BJ (cell line): ENCODE measurements around the gene ZDHHC14. TPM values are rescaled to one million over a fixed set of nuclear protein-coding genes. Genes with fewer than 3 reads are reported as not detected.

ENCODE experiments used
- CTCF ChIA-PET: fragments of 350-600 bp; formaldehyde crosslinking; extraction: SDS; loops from one replicate; lab custom pipeline; 2021; ENCODE audit warnings: antibody characterized with exemption, inconsistent platforms; lab: Yijun Ruan, JAX
- POLR2A ChIA-PET: fragments of 300-600 bp; sonication (Branson Sonifier 250); formaldehyde crosslinking; extraction: SDS; loops from one replicate; lab custom pipeline; 2021; ENCODE audit warnings: antibody characterized with exemption; lab: Charles Lee
- DNase-seq: peaks from one replicate; pipeline ENCODE4 v3.0.0-alpha.2; 2011; ENCODE audit warnings: low read depth
- H3K27me3 ChIP-seq: 2 replicates; pipeline ENCODE4 v1.6.0; 2011; ENCODE audit warnings: low read length; ENCODE audit not compliant: control insufficient read depth, insufficient read depth
- H3K36me3 ChIP-seq: 2 replicates; pipeline ENCODE4 v1.5.1; 2011; ENCODE audit warnings: low read length; ENCODE audit not compliant: control insufficient read depth, insufficient read depth
- H3K4me3 ChIP-seq: 2 replicates; pipeline ENCODE4 v1.5.1; 2011; ENCODE audit warnings: low read depth, mild to moderate bottlenecking, control low read depth, low read length
- CTCF ChIP-seq: IDR thresholded peaks from 2 replicates; pipeline ENCODE4 v1.5.1; 2011; ENCODE audit warnings: low read depth, mild to moderate bottlenecking, control low read depth, inconsistent platforms, low read length, moderate library complexity; ENCODE audit not compliant: insufficient read depth
- polyA plus RNA-seq: library from polyadenylated mRNA; depleted of rRNA; stranded (reverse); fragments of >200 nt; gene quantifications from 2 replicates; pipeline ENCODE4 v1.2.3, GENCODE V29; 2011

ZDHHC14 gene
- polyA plus RNA-seq, 1 experiment, result 3.6 TPM

GRCh38 chr6:157669323-157669722, 288.3 kb downstream of the ZDHHC14 start:
- no peak for TF ChIP-seq CTCF
- H3K36me3 ChIP-seq, result no peaks in the 10 kb centered on the region
- ChIA-PET CTCF (interaction anchor here (1.0 to 5.4 kb wide), 16 partner anchors 9 to 403 kb away, joined by 3 to 50 read pairs (median 4); no protein-coding TSS in a partner anchor), POLR2A (no interaction called here)
- DNase-seq, result no peak
- H3K4me3 ChIP-seq, result no peak overlapping the region
- H3K27me3 ChIP-seq, result no peaks in the 10 kb centered on the region

GRCh38 chr6:157669747-157670216, 288.8 kb downstream of the ZDHHC14 start:
- no peaks in the 10 kb centered on the region for H3K27me3 ChIP-seq
- ChIA-PET POLR2A (no interaction called here), CTCF (interaction anchor here (1.0 to 5.4 kb wide), 17 partner anchors 9 to 402 kb away, joined by 3 to 50 read pairs (median 4); no protein-coding TSS in a partner anchor)
- no peak overlapping the region for H3K4me3 ChIP-seq
- peak; percentile 49 for TF ChIP-seq CTCF
- H3K36me3 ChIP-seq, result no peaks in the 10 kb centered on the region
- DNase-seq, result peak; percentile 63

DNA sequence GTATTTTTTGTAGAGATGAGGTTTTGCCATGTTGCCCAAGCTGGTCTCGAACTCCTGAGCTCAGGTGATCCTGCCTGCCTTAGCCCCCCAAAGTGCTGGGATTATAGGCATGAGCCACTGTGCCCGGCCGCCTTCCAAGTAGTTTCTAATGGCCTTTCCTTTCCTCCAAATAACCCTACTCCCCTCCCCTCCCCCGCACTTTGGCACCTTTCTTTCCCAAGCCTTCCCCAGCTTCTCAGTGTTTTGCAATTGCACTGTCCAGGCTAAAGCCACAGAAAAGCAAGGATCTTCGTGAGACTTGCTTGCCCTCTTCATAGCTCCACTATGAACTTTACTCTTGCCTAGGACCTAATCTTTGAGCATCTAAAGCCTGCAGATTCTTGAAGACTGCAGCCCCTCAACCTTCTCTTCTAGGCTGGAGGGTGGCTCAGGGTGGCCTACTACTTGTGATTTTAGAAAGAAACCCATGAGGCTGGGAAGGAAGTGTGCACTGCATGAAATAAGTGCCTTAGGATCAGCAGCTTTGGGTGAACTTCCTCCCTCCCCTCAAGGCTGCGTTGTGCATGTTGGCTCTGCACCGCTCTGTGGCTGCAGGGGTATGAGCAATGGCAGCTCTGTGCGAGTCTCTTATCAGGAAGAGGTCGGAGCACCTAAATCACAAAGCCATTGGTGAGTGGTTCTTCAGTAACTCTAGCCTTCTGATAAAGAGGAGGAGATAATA, 289.6 kb downstream of the ZDHHC14 start:
- CTCF ChIA-PET, result interaction anchor here (1.0 to 5.4 kb wide), 14 partner anchors 9 to 402 kb away, joined by 3 to 50 read pairs (median 4); no protein-coding TSS in a partner anchor

DNA sequence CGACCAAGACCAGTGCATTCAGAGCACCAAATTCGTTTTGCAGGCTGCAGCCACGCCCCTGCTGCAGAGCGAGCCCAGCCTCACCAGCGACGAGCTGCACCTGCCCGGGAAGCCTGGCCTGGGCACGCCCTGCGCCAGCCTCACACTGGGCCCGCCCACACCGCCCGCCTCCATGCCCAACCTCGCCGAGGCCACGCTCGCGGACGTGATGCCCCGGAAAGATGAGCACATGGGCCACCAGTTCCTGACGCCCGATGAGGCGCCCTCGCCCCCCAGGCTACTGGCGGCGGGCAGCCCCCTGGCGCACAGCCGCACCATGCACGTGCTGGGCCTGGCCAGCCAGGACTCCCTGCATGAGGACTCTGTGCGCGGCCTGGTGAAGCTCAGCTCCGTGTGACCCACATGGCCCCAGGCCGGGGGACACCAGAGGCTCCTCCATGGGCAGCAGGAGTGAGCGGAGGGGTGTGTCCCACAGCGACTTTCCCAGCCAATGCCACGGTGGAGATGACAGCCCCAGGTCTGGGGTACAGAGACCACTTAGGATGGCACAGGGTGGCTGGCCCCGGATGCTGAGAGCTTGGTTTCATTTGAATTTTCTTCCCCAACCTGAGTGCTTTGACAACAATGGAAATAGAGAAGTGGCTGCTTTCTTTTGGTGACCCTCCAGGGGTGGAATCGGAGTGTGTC, 291.9 kb downstream of the ZDHHC14 start:
- CTCF ChIA-PET, result no interaction called here
- TF ChIP-seq CTCF, result no peak
- H3K4me3 ChIP-seq, result no peak overlapping the region
- no peaks in the 10 kb centered on the region for H3K36me3 ChIP-seq
- no peak for DNase-seq
- H3K27me3 ChIP-seq, result no peaks in the 10 kb centered on the region
- POLR2A ChIA-PET, result no interaction called here

More for the DNA sequence above, 289.6 kb downstream of the ZDHHC14 start:
- DNase-seq, result no peak
- TF ChIP-seq CTCF, result no peak
- POLR2A ChIA-PET, result interaction anchor here (0.6 kb wide), 1 partner anchor 93 kb away, joined by 3 read pairs; no protein-coding TSS in a partner anchor
- no peaks in the 10 kb centered on the region for H3K27me3 ChIP-seq
- no peaks in the 10 kb centered on the region for H3K36me3 ChIP-seq
- H3K4me3 ChIP-seq, result no peak overlapping the region

DNA sequence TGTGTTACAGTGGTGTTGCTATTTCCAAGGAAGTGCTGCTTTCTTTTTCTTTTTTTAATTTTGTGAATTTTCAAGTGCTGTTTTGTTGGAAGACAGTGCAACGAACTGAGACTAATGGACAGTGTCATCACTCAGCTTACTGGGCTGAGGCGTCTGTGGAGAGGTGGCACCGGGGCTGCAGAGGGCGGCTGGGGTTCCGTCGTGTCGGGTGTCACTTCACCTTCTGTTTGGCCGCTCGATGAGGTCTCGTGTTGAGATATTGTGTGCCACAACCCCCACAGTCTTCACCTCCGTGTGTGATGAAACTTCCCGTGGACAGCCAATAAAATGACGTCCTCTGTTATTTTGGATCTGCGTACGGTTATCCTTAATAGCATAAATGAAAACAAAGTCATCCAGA, 292.6 kb downstream of the ZDHHC14 start:
- ChIA-PET POLR2A (no interaction called here), CTCF (no interaction called here)
- TF ChIP-seq CTCF, result no peak

More for the DNA sequence above, 292.6 kb downstream of the ZDHHC14 start:
- Histone ChIP-seq H3K36me3 (no peaks in the 10 kb centered on the region), H3K27me3 (no peaks in the 10 kb centered on the region; the same call in 1 of the 2 replicates), H3K4me3 (no peak overlapping the region)
- DNase-seq, result no peak
